Suprapubic skin (tissue), 4 donors: ENCODE results near the gene MGP.

Source experiments
- CTCF ChIP-seq, 2 donors: fragments of 200-600 bp in 1 of 2; fragments of 450-650 bp in 1 of 2; sonication (generic) in 1 of 2; IDR thresholded peaks; one replicate each; pipeline ENCODE4 v1.5.1; 2016 to 2019; ENCODE audit warnings: antibody characterized with exemption in 2 of 2, mild to moderate bottlenecking in 1 of 2, moderate library complexity in 1 of 2
- EP300 ChIP-seq: sonication (generic); formaldehyde crosslinking; IDR thresholded peaks from one replicate; pipeline ENCODE4 v1.6.1; 2017; ENCODE audit warnings: antibody characterized with exemption
- POLR2A ChIP-seq, 2 donors: fragments of 450-650 bp; IDR thresholded peaks; one replicate each; pipeline ENCODE4 v1.6.1; 2017; ENCODE audit warnings: antibody characterized with exemption in 2 of 2, mild to moderate bottlenecking in 2 of 2, moderate library complexity in 2 of 2
- POLR2AphosphoS5 ChIP-seq, 3 donors: sonication (generic); formaldehyde crosslinking; IDR thresholded peaks; one replicate each; pipeline ENCODE4 v1.6.1; 2017; ENCODE audit warnings: antibody characterized with exemption in 3 of 3

- no peak for TF ChIP-seq CTCF (IDR thresholded peaks at IDR 0.05)
- TF ChIP-seq POLR2A (IDR thresholded peaks at IDR 0.05), result no peak
- no peak for TF ChIP-seq EP300
- TF ChIP-seq POLR2AphosphoS5 (IDR thresholded peaks at IDR 0.05), result no peak
Measured at GRCh38 chr12:14871886-14872285, 13.8 kb downstream of the MGP start.
